Tibial artery (tissue), 4 donors: ENCODE results near the gene NOXA1.

Experiments
- DNase-seq, 2 donors: peaks; one replicate each; pipeline ENCODE4 v3.0.0-alpha.2; 2019
- H3K27ac ChIP-seq, 2 donors: fragments of 200-600 bp; sonication (generic) in 1 of 2; 1 replicate in 1 of 2; 2 replicates in 1 of 2; pipeline ENCODE4 v1.5.1; 2018 to 2019; ENCODE audit warnings: mild to moderate bottlenecking in 1 of 2
- H3K27me3 ChIP-seq, 2 donors: fragments of 200-600 bp; sonication (generic) in 1 of 2; one replicate each; pipeline versions ENCODE4 v1.5.1 to v1.6.0; 2016 to 2019
- H3K36me3 ChIP-seq, 3 donors: fragments of 200-600 bp; sonication (generic) in 2 of 3; one replicate each; pipeline ENCODE4 v1.5.1; 2016 to 2019; ENCODE audit warnings: mild to moderate bottlenecking in 2 of 3
- H3K4me1 ChIP-seq, 4 donors: fragments of 200-600 bp; sonication (generic) in 2 of 4; 1 replicate in 3 of 4; 2 replicates in 1 of 4; pipeline ENCODE4 v1.5.1; 2016 to 2019
- H3K4me3 ChIP-seq, 2 donors: fragments of 200-600 bp; sonication (generic) in 1 of 2; 1 replicate in 1 of 2; 2 replicates in 1 of 2; pipeline ENCODE4 v1.5.1; 2018 to 2019; ENCODE audit warnings: mild to moderate bottlenecking in 2 of 2
- H3K9me3 ChIP-seq, 3 donors: fragments of 200-600 bp; sonication (generic) in 1 of 3; one replicate each; pipeline ENCODE4 v1.5.1; 2016 to 2019
- intact Hi-C: fragments of 100-400 bp; cut with DNase I; formaldehyde crosslinking; loops from one replicate; pipeline ENCODE4 v1.15.0; 2023; ENCODE audit warnings: low total_unique reads
- TF ChIP-seq, protein P1 (sequence below), 2 experiments: fragments of 200-600 bp in 1 of 2; fragments of 450-650 bp in 1 of 2; IDR thresholded peaks; one replicate each; pipeline ENCODE4 v1.5.1; 2017 to 2019; ENCODE audit warnings: antibody characterized with exemption in 2 of 2, mild to moderate bottlenecking in 1 of 2, moderate library complexity in 1 of 2

The NOXA1 gene

DNA sequence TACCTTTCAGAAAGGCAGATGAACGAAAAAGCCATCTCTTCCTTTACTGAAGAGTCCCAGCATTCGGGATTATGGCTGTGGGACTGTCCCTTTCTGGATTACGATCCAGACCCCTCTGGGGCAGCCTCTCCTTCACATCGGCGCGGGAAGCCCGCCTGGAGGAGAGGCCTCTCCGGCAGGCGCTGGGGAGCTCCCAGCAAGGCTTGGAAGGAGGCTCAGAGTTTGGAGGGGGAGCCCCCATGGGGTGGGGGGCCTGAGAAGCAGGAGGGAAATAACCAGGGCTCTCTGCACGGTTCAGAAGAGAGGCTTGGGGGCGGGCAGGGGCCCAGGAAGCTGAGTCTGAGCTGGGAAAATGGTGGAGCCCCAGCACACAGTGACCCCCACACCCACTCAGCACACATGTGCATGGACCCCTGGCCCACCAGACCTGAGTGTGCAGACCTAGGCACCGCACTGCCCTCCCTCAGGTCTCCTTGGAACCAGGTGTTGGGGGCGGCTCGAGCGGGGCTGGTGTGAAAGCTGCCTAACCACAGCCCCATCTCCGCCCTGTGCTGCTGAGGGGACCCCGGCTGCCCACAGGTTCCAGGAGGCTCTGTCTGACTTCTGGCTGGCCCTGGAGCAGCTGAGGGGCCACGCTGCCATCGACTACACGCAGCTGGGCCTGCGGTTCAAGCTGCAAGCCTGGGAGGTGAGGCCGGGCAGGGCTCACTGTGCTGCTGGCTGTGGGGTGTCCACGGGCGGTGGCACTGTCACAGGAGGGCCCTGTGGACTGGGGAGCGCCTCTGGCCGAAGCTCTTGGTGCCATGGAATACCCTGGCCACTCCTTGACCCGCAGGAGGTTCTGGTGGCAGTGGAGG lies 4.5 kb downstream of the NOXA1 start:
- Histone ChIP-seq H3K9me3 (no peaks in the 10 kb centered on the region), H3K27ac (no peak overlapping the region), H3K4me1 (peaks cover 0 to 18% (median 10%) of the 10 kb centered on the region in 4 donors), H3K4me3 (no peak overlapping the region), H3K36me3 (no peaks in the 10 kb centered on the region), H3K27me3 (peaks cover 0 to 24% of the 10 kb centered on the region in 2 donors)
- TF ChIP-seq, protein P1, sequence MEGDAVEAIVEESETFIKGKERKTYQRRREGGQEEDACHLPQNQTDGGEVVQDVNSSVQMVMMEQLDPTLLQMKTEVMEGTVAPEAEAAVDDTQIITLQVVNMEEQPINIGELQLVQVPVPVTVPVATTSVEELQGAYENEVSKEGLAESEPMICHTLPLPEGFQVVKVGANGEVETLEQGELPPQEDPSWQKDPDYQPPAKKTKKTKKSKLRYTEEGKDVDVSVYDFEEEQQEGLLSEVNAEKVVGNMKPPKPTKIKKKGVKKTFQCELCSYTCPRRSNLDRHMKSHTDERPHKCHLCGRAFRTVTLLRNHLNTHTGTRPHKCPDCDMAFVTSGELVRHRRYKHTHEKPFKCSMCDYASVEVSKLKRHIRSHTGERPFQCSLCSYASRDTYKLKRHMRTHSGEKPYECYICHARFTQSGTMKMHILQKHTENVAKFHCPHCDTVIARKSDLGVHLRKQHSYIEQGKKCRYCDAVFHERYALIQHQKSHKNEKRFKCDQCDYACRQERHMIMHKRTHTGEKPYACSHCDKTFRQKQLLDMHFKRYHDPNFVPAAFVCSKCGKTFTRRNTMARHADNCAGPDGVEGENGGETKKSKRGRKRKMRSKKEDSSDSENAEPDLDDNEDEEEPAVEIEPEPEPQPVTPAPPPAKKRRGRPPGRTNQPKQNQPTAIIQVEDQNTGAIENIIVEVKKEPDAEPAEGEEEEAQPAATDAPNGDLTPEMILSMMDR (IDR thresholded peaks at IDR 0.05): no peak
- intact Hi-C loops: no loop called here
- DNase-seq: no peak

DNA sequence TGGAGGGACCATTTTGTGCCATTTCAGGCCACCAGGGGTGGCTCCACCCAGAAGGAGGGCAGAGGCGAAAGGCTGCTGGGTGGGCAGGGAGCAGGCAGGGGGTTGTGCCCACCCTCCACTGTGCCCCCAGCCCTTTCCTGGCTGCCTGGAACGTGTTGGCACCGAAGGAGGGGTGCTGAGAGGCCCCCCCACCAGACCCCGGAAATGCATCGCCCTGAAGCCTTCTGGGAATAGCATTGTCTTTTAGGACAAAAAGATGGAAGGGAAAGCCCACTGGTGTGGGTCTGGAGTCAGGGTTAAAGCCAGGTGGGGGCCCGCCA lies 5.1 kb downstream of the NOXA1 start:
- H3K4me3 ChIP-seq: no peak overlapping the region
- TF ChIP-seq, protein P1 (IDR thresholded peaks at IDR 0.05): no peak
- H3K4me1 ChIP-seq: peaks cover 0 to 18% (median 10%) of the 10 kb centered on the region in 4 donors
- peaks cover 0 to 25% of the 10 kb centered on the region in 2 donors for H3K27me3 ChIP-seq
- H3K9me3 ChIP-seq: no peaks in the 10 kb centered on the region
- no peak overlapping the region for H3K27ac ChIP-seq
- H3K36me3 ChIP-seq: no peaks in the 10 kb centered on the region
- DNase-seq: no peak
- intact Hi-C loops: no loop called here

DNA sequence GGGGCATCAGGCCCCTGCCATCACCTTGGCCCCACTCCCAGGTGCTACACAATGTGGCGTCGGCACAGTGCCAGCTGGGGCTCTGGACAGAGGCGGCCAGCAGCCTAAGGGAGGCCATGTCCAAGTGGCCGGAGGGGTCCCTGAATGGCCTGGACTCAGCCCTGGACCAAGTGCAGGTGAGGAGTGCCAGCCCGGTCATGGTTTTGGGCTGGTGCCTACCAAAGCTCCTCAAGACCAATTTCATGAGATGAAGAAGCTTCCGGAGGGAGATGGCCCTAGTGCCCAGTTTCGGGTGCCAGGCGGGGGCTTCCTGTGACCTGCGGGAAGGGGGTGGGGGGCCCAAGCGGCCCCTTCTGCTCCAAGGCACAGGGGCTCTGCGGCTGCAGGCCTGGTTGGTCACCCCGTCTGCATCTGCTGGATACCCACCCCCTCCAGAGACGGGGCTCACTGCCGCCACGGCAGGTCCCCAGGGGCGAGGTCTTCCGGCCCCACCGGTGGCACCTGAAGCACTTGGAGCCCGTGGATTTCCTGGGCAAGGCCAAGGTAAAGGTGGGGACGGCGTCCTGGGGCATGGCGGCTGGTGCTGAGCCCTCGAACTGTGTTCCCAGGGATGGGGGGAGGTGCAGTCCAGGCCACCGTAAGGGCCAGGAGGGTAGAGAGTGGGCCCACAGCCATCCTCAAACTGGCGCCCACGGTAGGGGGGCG lies 5.8 kb downstream of the NOXA1 start:
- Histone ChIP-seq H3K36me3 (no peaks in the 10 kb centered on the region), H3K27ac (no peak overlapping the region), H3K27me3 (peaks cover 0 to 30% of the 10 kb centered on the region in 2 donors), H3K4me3 (no peak overlapping the region), H3K9me3 (no peaks in the 10 kb centered on the region), H3K4me1 (peaks cover 0 to 11% (median 4%) of the 10 kb centered on the region in 4 donors)
- DNase-seq: no peak
- intact Hi-C loops: no loop called here
- TF ChIP-seq, protein P1 (IDR thresholded peaks at IDR 0.05): no peak

DNA sequence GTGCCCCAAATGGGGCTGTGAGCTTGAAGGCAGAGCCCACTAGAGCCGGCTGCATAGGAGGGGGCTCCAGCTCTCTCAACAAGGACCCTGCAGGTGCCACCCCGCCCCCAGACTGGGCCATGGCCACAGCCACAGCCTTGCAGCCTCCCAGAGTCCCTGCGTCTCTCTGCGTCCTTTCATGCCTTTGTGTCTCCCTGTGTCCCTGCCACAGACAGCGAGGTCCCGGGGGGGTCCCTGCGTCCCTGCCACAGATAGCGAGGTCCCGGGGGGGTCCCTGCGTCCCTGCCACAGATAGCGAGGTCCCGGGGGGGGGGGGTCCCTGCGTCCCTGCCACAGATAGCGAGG lies 6.3 kb downstream of the NOXA1 start:
- Histone ChIP-seq H3K27me3 (peaks cover 0 to 30% of the 10 kb centered on the region in 2 donors), H3K9me3 (no peaks in the 10 kb centered on the region), H3K36me3 (no peaks in the 10 kb centered on the region), H3K4me3 (no peak overlapping the region), H3K27ac (no peak overlapping the region), H3K4me1 (peaks cover 0 to 6% (median 0%) of the 10 kb centered on the region in 4 donors)
- intact Hi-C loops: no loop called here
- TF ChIP-seq, protein P1 (IDR thresholded peaks at IDR 0.05): no peak
- DNase-seq: no peak

DNA sequence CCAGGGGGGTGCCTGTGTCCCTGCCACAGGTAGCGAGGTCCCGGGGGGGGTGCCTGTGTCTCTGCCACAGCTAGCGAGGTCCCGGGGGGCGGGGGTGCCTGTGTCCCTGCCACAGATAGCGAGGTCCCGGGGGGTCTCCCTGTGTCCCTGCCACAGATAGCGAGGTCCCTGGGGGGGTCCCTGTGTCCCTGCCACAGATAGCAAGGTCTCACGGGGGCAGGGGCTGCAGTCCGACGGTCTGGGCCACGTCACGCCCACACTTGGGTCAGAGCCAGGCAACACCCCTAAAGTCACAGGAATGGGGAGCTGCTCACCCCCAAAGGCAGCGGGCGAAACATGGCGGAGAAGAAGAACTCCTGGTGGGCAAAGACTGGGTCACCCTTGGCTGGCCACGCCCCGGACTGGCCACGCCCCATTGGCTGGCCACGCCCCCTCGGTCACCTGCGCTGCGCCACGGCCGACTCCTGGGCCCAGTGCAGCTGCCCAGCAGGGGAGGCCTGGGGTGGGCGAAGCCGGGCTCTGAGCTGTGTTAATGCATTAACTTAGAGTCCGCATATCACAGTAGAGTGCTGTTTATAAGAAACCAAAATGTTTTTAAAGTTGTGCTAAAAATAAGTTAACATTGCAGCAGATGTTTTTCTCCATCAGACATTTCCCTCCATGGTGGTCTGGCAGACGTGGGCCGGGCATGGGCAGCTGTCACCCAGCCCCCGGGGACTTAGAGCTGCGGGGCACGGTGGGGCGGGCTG lies 7.0 kb downstream of the NOXA1 start:
- Histone ChIP-seq H3K27me3 (peaks cover 0 to 34% of the 10 kb centered on the region in 2 donors), H3K4me3 (no peak overlapping the region), H3K9me3 (no peaks in the 10 kb centered on the region), H3K4me1 (peaks cover 0 to 6% (median 0%) of the 10 kb centered on the region in 4 donors), H3K36me3 (no peaks in the 10 kb centered on the region), H3K27ac (no peak overlapping the region)
- TF ChIP-seq, protein P1 (IDR thresholded peaks at IDR 0.05): no peak
- no peak for DNase-seq
- intact Hi-C loops: no loop called here
